A673 (cell line): Measurements from ENCODE around the gene CCNY.

Experiments
- CTCF ChIP-seq: fragments of 300-800, 200-600 bp; sonication (generic); conservative IDR thresholded peaks from 2 replicates; pipeline ENCODE4 v1.5.1; 2017; ENCODE audit warnings: low read depth, mild to moderate bottlenecking, antibody characterized with exemption, low read length, moderate library complexity, mixed read lengths
- EZH2 ChIP-seq: fragments of 200-600 bp; sonication (generic); IDR thresholded peaks from 2 replicates; pipeline ENCODE4 v1.6.1; 2017; ENCODE audit warnings: borderline replicate concordance, low read depth, mild to moderate bottlenecking, mixed read lengths, antibody characterized with exemption, low read length; ENCODE audit not compliant: poor library complexity, severe bottlenecking

GRCh38 chr10:35613107-35613440 is 276.8 kb downstream of the CCNY start:
- no peak for TF ChIP-seq CTCF
- TF ChIP-seq EZH2 = no peak
